Smooth muscle cell (in vitro differentiated cells): ENCODE results near the gene GGTLC1. TPM values are rescaled to one million over a fixed set of nuclear protein-coding genes. Genes with fewer than 3 reads are reported as not detected.

Source experiments
- DNase-seq: peaks from one replicate; lab custom pipeline; 2025; ENCODE audit not compliant: unreplicated experiment; lab: John Stamatoyannopoulos, UW
- H2AFZ ChIP-seq: fragments of 200-600 bp; sonication (generic); 2 replicates; pipeline ENCODE4 v1.6.0; 2016; ENCODE audit warnings: antibody characterized with exemption, low read depth, mild to moderate bottlenecking
- H3F3A ChIP-seq: fragments of 200-600 bp; sonication (generic); 2 replicates; pipeline ENCODE4 v1.6.0; 2017; ENCODE audit warnings: antibody characterized with exemption, low read depth
- H3K27ac ChIP-seq: fragments of 200-600 bp; sonication (generic); 2 replicates; pipeline ENCODE4 v1.5.1; 2016; ENCODE audit warnings: low read depth, mild to moderate bottlenecking
- H3K27me3 ChIP-seq: fragments of 200-600 bp; sonication (generic); 2 replicates; pipeline ENCODE4 v1.6.1; 2016; ENCODE audit warnings: low read depth, mild to moderate bottlenecking
- H3K36me3 ChIP-seq: fragments of 200-600 bp; sonication (generic); 2 replicates; pipeline ENCODE4 v1.5.1; 2016; ENCODE audit warnings: low read depth
- H3K4me1 ChIP-seq: fragments of 200-600 bp; sonication (generic); 2 replicates; pipeline ENCODE4 v1.5.1; 2016; ENCODE audit warnings: low read depth
- H3K4me2 ChIP-seq: fragments of 200-600 bp; sonication (generic); 2 replicates; pipeline ENCODE4 v1.6.0; 2016; ENCODE audit warnings: mild to moderate bottlenecking
- H3K4me3 ChIP-seq: fragments of 200-600 bp; sonication (generic); 2 replicates; pipeline ENCODE4 v1.5.1; 2016; ENCODE audit warnings: mild to moderate bottlenecking
- H3K79me2 ChIP-seq: fragments of 200-600 bp; sonication (generic); 2 replicates; pipeline ENCODE4 v1.6.0; 2016; ENCODE audit warnings: low read depth, mild to moderate bottlenecking
- H3K9ac ChIP-seq: fragments of 200-600 bp; sonication (generic); 2 replicates; pipeline ENCODE4 v1.6.0; 2016; ENCODE audit warnings: low read depth
- H3K9me3 ChIP-seq: fragments of 200-600 bp; sonication (generic); replicated peaks from 2 replicates; pipeline ENCODE4 v1.5.1; 2016; ENCODE audit warnings: low read depth
- H4K20me1 ChIP-seq: fragments of 200-600 bp; sonication (generic); 2 replicates; pipeline ENCODE4 v1.6.0; 2016; ENCODE audit warnings: low read depth
- CTCF ChIP-seq: fragments of 200-600 bp; sonication (generic); IDR thresholded peaks from 2 replicates; pipeline ENCODE4 v1.5.1; 2017; ENCODE audit warnings: borderline replicate concordance, mild to moderate bottlenecking, antibody characterized with exemption; ENCODE audit not compliant: insufficient read depth, poor library complexity, severe bottlenecking
- WGBS: methylation state at CpG from one replicate; pipeline ENCODE4 v1.1.7; 2016; ENCODE audit warnings: low lambda C conversion rate; 5-methylcytosine and 5-hydroxymethylcytosine counted together
- polyA plus RNA-seq: library from polyadenylated mRNA; unstranded; fragments of >200 nt; fragmentation: Nextera tagmentation; extraction: Ambion mirVana; gene quantifications from 2 replicates; pipeline ENCODE4 v1.2.1, GENCODE V29; 2016
- total RNA-seq: library from RNA; depleted of rRNA; stranded (reverse); fragments of >200 nt; gene quantifications from 2 replicates; pipeline ENCODE4 v1.2.3, GENCODE V29; 2014

The GGTLC1 gene
- not detected in 2 replicates for total RNA-seq
- not detected in 2 replicates for polyA plus RNA-seq

- no peak for TF ChIP-seq CTCF
- no peaks in the 10 kb centered on the region for H3K27me3 ChIP-seq
- no peak within 1 kb of the TSS for H3K4me3 ChIP-seq
- H3K9me3 ChIP-seq: no peaks in the 10 kb centered on the region
- H3F3A ChIP-seq: no peaks in the 10 kb centered on the region
- no peaks in the 10 kb centered on the region for H3K4me1 ChIP-seq
- no peak within 1 kb of the TSS for H3K9ac ChIP-seq
- no peak for DNase-seq
- H3K36me3 ChIP-seq: no peaks in the 10 kb centered on the region
- no peak within 1 kb of the TSS for H3K27ac ChIP-seq
- no peaks in the 10 kb centered on the region for H3K79me2 ChIP-seq
- H2AFZ ChIP-seq: no peak within 1 kb of the TSS
- WGBS: 96% methylated on average over 26 of the region's 26 CpGs
- H4K20me1 ChIP-seq: no peaks in the 10 kb centered on the region
- H3K4me2 ChIP-seq: no peak within 1 kb of the TSS
These were observed at the start of gene GGTLC1 for GRCh38 chr20:23988561-23988960. Gene GGTLC1, minus strand, starts transcription at chr20:23988779. Its CDS starts 2,168 bp downstream, at chr20:23986611.

GRCh38 chr20:24034820-24035219, 46.2 kb upstream of the GGTLC1 start:
- Histone ChIP-seq H4K20me1 (no peaks in the 10 kb centered on the region), H3K4me3 (no peak overlapping the region), H3K9me3 (no peaks in the 10 kb centered on the region), H3K4me2 (no peak overlapping the region), H3K27ac (no peak overlapping the region), H3K27me3 (no peaks in the 10 kb centered on the region), H3K36me3 (no peaks in the 10 kb centered on the region), H3K79me2 (no peaks in the 10 kb centered on the region), H2AFZ (no peak overlapping the region), H3K9ac (no peak overlapping the region), H3K4me1 (no peaks in the 10 kb centered on the region), H3F3A (no peaks in the 10 kb centered on the region)
- DNase-seq: no peak
- WGBS: 85% methylated on average over 2 of the region's 2 CpGs
- TF ChIP-seq CTCF: no peak

GRCh38 chr20:24033565-24033964, 45.0 kb upstream of the GGTLC1 start:
- H3F3A ChIP-seq: no peaks in the 10 kb centered on the region
- TF ChIP-seq CTCF: no peak

GRCh38 chr20:24033151-24033550, 44.6 kb upstream of the GGTLC1 start:
- Histone ChIP-seq H3K27me3 (no peaks in the 10 kb centered on the region), H3K36me3 (no peaks in the 10 kb centered on the region), H3K4me1 (no peaks in the 10 kb centered on the region), H3K9ac (no peak overlapping the region), H3K79me2 (no peaks in the 10 kb centered on the region), H3K27ac (no peak overlapping the region), H3K9me3 (no peaks in the 10 kb centered on the region), H3F3A (no peaks in the 10 kb centered on the region), H3K4me2 (no peak overlapping the region), H3K4me3 (no peak overlapping the region), H2AFZ (no peak overlapping the region), H4K20me1 (no peaks in the 10 kb centered on the region)
- no peak for TF ChIP-seq CTCF
- no peak for DNase-seq

More at GRCh38 chr20:24033565-24033964, 45.0 kb upstream of the GGTLC1 start:
- H3K36me3 ChIP-seq: no peaks in the 10 kb centered on the region
- no peak overlapping the region for H2AFZ ChIP-seq
- no peak overlapping the region for H3K4me2 ChIP-seq
- H3K9me3 ChIP-seq: no peaks in the 10 kb centered on the region
- no peak overlapping the region for H3K27ac ChIP-seq
- no peaks in the 10 kb centered on the region for H4K20me1 ChIP-seq
- WGBS: 93% methylated on average over 3 of the region's 3 CpGs
- H3K27me3 ChIP-seq: no peaks in the 10 kb centered on the region
- H3K79me2 ChIP-seq: no peaks in the 10 kb centered on the region
- H3K9ac ChIP-seq: no peak overlapping the region
- no peaks in the 10 kb centered on the region for H3K4me1 ChIP-seq
- no peak for DNase-seq
- H3K4me3 ChIP-seq: no peak overlapping the region
